ENCODE data around the gene UGCG.
"Not testable (repeated sequence)": the region's sequence is repeated elsewhere in the genome, so short reads cannot be mapped to it uniquely, and the experiment has no call there.

UGCG gene

GRCh38 chr9:111895996-111896941 is at the start of gene UGCG:
Gene UGCG, plus strand, starts transcription at chr9:111896814. Its CDS starts 402 bp downstream, at chr9:111897216.
- peak; percentile 83 for DNase-seq

GRCh38 chr9:111851553-111851952 is 45.1 kb upstream of the UGCG start:
- DNase-seq = no peak

DNA sequence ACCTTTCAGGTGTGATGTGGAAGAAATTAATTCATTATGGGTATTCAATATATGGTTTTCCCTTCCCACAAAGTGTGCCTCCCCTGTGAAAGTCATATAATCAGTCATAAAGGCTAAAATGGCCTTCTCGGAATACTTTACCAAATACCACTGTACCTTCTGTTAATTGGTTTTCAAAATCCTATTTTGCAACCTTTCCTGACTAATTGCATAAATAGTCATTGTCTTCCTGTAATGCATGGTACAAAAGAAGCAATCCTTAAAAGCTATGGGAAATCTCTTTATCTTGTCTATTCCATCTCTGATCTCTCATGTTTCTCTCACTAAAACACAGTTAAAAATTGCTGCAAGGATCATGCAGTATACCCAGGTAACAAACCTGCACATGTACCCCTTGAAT is 44.3 kb upstream of the UGCG start:
- no peak for DNase-seq

- DNase-seq = no peak
Measured at GRCh38 chr9:111853450-111853827, 43.2 kb upstream of the UGCG start.

GRCh38 chr9:111854799-111855198 is 41.8 kb upstream of the UGCG start:
- DNase-seq = no peak

- no peak for DNase-seq
Measured at GRCh38 chr9:111857555-111858211, 38.9 kb upstream of the UGCG start.

GRCh38 chr9:111860443-111860842 is 36.2 kb upstream of the UGCG start:
- DNase-seq = no peak

DNA sequence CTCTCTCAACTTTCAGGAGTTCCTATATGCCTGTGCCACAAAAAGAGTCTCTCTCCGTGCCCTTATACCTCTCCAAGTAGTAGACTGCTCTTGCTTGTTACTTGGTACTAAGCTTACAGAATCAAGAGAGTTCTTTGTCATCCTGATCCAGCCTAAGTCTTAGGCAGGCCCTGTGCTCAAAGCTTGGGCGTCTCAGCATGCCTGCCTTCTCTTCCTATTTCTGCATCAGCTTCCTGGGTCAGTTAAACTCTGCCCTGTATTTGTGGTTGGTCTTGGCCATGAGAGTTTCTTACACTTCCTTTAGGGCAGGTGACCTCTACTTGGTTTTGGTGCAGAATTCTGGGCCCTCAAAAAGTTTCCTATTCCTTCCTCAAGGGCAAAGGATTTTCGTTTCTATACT is 33.0 kb upstream of the UGCG start:
- no peak for DNase-seq

DNA sequence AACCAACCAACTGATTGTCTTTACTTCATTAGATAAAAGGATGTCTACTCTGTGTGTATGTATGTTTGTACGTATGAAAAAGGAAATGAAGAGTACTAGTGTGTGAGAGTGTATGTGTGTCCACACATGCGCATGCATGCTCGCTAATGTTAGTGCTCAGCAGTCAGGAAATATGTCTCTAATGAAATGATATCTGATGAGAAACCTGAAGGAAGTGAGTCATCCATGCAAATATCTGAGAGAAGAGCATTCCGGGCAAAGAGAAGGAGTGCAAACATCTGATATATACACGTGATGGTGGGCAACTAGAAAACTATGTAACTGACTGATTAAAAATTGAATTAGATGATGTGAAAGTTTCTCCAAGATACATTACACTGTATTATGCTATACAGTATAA is 29.6 kb upstream of the UGCG start:
- no peak for DNase-seq

- no peak for DNase-seq
Measured at GRCh38 chr9:111868475-111868874, 28.1 kb upstream of the UGCG start.

DNA sequence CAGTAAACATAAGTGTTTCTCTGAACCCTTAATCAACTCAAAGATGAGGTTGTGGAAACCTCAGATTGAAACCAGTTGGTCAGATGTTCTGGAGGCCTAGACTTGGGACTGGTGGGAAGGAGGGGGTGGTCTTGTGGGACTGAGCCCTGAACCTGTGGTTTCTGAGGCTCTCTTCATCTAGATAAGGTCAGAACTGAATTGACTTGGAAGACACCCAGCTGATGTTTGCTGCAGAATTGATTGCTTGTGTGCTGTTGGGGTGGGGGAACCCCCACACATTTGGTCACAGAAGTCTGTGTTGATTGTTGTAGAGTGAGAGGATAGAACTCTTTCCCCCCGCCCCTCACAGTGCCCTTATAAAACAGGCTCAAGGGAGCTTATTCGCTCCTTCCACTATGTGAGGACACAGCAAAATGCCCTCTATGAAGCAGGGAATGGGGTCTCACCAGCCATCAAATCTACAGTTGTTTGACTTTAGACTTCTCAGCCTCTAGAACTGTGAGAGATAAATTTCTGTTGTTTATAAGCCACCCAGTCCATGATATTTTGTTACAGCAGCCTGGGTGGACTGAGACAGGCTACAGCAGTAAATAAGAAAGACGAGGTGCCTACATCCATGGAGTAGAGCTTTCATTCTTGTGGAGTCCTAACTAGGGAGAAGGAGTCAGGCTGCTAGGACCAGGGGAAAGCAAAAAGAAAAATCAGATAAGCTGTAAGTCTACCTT is 25.7 kb upstream of the UGCG start:
- DNase-seq = no peak

DNA sequence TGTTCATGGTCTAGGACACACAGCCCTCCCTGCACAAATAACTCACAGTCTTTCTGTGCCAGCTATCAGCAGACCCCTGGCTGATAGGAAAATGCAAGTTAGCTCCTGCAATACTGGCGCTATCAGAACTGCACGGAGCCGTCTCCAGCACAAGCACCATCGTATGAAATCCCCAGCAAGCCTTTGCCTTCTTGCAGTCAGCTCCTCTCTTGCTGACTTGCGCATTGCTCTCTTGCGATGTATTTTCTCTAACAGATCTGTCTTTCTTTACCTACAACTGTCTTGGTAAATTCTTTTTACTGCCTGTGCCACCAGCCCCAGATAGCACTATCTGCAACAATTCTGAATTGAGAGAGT is 25.1 kb upstream of the UGCG start:
- DNase-seq = no peak

- DNase-seq = no peak
Measured at GRCh38 chr9:111872886-111873285, 23.7 kb upstream of the UGCG start.

DNA sequence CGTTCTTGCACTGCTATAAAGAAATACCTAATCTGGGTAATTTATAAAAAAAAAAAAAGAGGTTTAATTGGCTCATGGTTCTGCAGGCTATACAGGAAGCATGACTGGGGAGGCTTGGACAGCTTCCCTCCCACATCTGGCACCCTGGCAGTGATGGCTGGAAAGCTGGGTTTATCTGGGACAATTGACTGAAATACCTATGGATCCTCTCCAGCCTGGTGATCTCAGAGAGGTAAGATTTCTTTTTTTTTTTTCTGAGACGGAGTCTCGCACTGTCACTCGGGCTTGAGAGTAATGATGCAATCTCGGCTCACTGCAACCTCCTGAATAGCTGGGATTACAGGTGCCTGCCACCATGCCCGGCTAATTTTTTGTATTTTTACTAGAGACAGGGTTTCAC is 22.7 kb upstream of the UGCG start:
- DNase-seq = no peak

DNA sequence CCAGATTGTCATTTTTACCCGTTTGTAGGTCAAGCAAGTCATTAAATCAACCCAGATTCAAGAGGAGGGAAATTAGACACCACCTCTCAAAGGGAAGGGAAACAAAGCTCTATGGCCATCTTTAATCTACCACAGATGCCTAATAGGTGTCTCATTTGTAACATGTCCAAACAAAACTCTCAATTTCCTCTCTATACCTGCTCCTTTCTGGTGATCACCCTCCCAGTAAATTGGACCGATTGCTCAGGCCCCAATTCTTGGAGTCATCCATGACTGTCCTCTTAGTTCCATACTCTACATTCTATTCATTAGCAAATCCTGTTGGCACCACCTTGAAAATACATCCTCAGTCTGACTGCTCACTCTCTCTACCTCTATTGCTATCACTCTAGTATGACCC is 22.1 kb upstream of the UGCG start:
- no peak for DNase-seq

DNA sequence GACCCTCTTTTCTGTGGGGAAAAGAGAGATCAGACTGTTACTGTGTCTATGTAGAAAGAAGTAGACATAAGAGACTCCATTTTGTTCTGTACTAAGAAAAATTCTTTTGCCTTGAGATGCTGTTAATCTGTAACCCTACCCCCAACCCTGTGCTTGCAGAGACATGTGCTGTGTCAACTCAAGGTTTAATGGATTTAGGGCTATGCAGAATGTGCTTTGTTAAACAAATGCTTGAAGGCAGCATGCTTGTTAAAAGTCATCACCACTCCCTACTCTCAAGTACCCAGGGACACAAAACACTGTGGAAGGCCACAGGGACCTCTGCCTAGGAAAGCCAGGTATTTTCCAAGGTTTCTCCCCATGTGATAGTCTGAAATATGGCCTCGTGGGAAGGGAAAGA is 21.3 kb upstream of the UGCG start:
- not testable (repeated sequence) for DNase-seq

DNA sequence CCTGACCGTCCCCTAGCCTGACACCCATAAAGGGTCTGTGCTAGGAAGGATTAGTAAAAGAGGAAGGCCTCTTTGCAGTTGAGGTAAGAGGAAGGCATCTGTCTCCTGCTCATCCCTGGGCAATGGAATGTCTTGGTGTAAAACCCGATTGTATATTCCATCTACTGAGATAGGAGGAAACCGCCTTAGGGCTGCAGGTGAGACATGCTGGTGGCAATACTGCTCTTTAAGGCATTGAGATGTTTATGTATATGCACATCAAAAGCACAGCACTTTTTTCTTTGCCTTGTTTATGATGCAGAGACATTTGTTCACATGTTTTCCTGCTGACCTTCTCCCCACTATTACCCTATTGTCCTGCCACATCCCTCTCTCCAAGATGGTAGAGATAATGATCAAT is 20.9 kb upstream of the UGCG start:
- DNase-seq = not testable (repeated sequence)

- DNase-seq = no peak
Measured at GRCh38 chr9:111876179-111876578, 20.4 kb upstream of the UGCG start.

GRCh38 chr9:111877420-111877819 is 19.2 kb upstream of the UGCG start:
- no peak for DNase-seq

DNA sequence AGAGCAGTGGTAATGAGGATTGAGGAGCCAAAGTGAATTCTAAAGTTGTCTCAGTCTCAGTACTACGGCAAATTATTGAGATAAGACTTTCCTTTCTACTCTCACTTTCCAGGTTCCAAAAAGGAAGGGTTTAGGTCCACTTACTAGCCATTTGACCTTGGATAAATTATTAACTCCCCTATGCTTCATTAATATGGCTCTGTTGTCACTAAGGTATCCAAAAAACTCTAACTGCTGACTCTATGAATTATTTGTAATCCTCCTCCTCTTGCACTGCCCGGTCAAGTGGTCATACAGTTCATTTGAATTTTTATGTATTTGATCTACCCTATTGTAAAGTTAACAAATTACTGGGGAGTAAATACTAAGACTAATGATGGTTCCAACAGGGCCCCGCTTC is 17.7 kb upstream of the UGCG start:
- DNase-seq = no peak

DNA sequence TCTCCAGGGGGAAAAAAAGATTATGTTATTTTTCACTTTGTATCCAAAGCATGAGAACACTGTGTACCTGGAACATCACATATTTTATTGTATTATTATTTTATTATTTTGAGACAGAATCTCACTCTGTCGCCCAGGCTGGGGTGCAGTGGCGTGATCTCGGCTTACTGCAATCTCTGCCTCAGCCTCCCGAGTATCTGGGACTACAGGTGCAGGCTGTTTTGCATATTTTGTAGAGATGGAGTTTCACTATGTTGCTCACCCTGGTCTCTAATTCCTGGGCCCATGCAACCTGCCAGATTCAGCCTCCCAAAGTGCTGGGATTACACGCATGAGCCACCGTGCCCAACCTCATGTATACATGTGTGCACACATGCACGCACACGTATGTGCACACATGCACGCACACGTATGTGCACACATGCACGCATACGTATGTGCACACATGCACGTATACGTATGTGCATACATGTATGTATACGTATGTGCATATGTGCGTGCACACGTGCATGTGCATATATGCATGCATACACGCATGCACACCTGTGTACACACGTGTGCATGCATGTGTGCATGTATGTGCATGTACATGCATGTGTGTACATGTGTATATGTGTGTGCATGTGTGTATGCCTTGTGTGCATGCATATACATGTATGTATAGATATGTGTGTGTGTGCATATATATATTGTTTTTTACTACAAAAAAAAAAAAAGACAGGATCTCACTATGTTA is 9.5 kb upstream of the UGCG start:
- DNase-seq = no peak

DNA sequence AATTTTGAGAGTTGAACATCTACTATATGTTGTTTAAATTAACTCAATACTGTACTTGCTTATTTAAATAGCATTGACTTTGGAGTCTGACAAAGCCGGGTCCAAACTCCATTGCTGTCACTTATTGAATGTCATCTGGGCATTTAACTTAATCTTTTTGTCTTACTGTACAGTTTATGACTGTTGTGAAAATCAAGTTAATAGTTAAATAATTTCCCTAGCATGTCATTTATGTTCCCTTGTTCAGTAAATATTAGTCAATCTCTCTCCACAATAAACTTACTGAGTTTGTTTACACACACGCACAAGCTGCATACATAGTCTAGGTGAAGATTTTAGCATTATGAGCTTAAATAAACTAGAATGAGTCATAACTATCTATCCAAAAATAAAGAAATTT is 6.3 kb upstream of the UGCG start:
- DNase-seq = no peak

- DNase-seq = not testable (repeated sequence)
Measured at GRCh38 chr9:111890867-111891266, 5.7 kb upstream of the UGCG start.
